OCI-LY7 (cell line): ENCODE measurements around the gene WDR49.

ENCODE experiments used
- EZH2phosphoT487 ChIP-seq: fragments of 200-600 bp; sonication (generic); IDR thresholded peaks from 2 replicates; pipeline ENCODE4 v1.6.1; 2018; ENCODE audit warnings: low read depth, borderline replicate concordance, mild to moderate bottlenecking, mixed run types, antibody characterized with exemption, low read length, moderate library complexity, mixed read lengths
- TF ChIP-seq, protein P1 (sequence below): fragments of 200-600 bp; sonication (generic); conservative IDR thresholded peaks from 2 replicates; pipeline ENCODE4 v1.5.1; 2014; ENCODE audit warnings: mild to moderate bottlenecking, antibody characterized with exemption, low read length, moderate library complexity, mixed read lengths

DNA sequence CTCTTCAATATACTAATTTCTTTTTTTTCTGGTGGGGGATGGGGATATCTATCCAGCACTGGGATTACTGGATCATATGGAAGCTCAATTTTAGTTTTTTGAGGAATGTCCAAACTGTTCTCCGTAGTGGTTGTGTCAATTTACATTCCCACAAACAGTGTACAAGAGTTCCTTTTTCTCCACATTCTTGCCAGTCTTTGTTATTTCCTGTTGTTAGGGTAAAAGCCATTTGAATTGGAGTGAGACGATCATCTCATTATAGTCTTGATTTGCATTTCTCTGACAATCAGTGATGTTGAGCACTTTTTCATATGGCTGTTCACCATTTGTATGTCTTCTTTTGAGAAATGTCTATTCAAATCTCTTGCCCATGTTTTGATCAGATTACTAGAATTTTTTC, 12.8 kb upstream of the WDR49 start:
- TF ChIP-seq, protein P1, sequence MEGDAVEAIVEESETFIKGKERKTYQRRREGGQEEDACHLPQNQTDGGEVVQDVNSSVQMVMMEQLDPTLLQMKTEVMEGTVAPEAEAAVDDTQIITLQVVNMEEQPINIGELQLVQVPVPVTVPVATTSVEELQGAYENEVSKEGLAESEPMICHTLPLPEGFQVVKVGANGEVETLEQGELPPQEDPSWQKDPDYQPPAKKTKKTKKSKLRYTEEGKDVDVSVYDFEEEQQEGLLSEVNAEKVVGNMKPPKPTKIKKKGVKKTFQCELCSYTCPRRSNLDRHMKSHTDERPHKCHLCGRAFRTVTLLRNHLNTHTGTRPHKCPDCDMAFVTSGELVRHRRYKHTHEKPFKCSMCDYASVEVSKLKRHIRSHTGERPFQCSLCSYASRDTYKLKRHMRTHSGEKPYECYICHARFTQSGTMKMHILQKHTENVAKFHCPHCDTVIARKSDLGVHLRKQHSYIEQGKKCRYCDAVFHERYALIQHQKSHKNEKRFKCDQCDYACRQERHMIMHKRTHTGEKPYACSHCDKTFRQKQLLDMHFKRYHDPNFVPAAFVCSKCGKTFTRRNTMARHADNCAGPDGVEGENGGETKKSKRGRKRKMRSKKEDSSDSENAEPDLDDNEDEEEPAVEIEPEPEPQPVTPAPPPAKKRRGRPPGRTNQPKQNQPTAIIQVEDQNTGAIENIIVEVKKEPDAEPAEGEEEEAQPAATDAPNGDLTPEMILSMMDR: no peak
- no peak for TF ChIP-seq EZH2phosphoT487
